GM12892 (cell line): Measurements from ENCODE around the gene SCGB1D1.

Experiments
- DNase-seq: peaks from one replicate; pipeline ENCODE4 v3.0.0; 2011; ENCODE audit not compliant: insufficient read length
- FAIRE-seq: peaks from 2 replicates; lab custom pipeline; 2011; peaks lifted over from hg19 to GRCh38; lab: Jason Lieb, UNC
- POLR2A ChIP-seq: IDR thresholded peaks from 2 replicates; pipeline ENCODE4 v1.6.1; 2011; ENCODE audit warnings: low read depth, low read length, control low read depth
- POLR2AphosphoS5 ChIP-seq: IDR thresholded peaks from 2 replicates; pipeline ENCODE4 v1.6.1; 2011; ENCODE audit warnings: low read depth, low read length, control low read depth
- TAF1 ChIP-seq: IDR thresholded peaks from 2 replicates; pipeline ENCODE4 v1.6.1; 2011; ENCODE audit warnings: low read depth, mild to moderate bottlenecking, control low read depth, low read length, borderline replicate concordance

The SCGB1D1 gene

DNA sequence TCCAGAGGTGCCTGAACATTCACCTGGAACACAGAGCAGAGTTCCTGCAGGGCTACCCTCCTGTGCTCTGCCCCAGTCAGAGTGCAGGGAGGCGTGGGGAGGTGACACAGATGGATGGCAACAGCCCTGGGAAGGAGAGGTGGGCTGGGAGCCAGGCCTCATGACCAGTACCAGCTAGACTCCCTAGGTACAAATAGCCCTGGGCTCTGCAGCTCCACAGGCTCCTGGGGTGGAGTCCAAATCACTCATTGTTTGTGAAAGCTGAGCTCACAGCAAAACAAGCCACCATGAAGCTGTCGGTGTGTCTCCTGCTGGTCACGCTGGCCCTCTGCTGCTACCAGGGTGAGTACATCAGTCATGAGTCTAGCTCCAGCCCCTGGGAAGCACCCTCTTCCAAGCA, 52.0 kb downstream of the SCGB1D1 start, which contains the start of gene SCGB1D2:
SCGB1D2 (plus strand) TSS at position 219 of the 400 bp plus-strand sequence; CDS start at position 288, 69 bp downstream.
- TF ChIP-seq POLR2A, result no peak
- TF ChIP-seq POLR2AphosphoS5, result no peak
- TF ChIP-seq TAF1, result no peak
- FAIRE-seq, result no peak
- no peak for DNase-seq
